ENCODE measurements around the gene RAPGEF4.
"Not testable (repeated sequence)": the region's sequence is repeated elsewhere in the genome, so short reads cannot be mapped to it uniquely, and the experiment has no call there.

RAPGEF4 gene

GRCh38 chr2:173091910-173092309 is 356.3 kb downstream of the RAPGEF4 start:
- H3K4me3 ChIP-seq (ENCODE audit: low read depth, low read length) = no peak overlapping the region
- no peak for DNase-seq (ENCODE audit: low read depth, low spot score)
- in situ Hi-C loops (cut with HindIII; ENCODE audit: low sequenced_read_pairs) = no loop called here
- TF ChIP-seq CTCF (IDR thresholded peaks at IDR 0.05; ENCODE audit: low read depth, low read length) = no peak

GRCh38 chr2:173092844-173093402 is 357.3 kb downstream of the RAPGEF4 start:
- TF ChIP-seq CTCF (IDR thresholded peaks at IDR 0.05; ENCODE audit: low read depth, low read length) = no peak

GRCh38 chr2:173093617-173094016 is 358.0 kb downstream of the RAPGEF4 start:
- H3K4me3 ChIP-seq (ENCODE audit: low read depth, low read length); DNase-seq (ENCODE audit: low read depth, low spot score); in situ Hi-C loops (cut with HindIII; ENCODE audit: low sequenced_read_pairs): not testable (repeated sequence)

More at GRCh38 chr2:173092844-173093402, 357.3 kb downstream of the RAPGEF4 start:
- in situ Hi-C loops (cut with HindIII; ENCODE audit: low sequenced_read_pairs) = no loop called here
- no peak overlapping the region for H3K4me3 ChIP-seq (ENCODE audit: low read depth, low read length)
- DNase-seq (ENCODE audit: low read depth, low spot score) = no peak

- in situ Hi-C loops (cut with HindIII; ENCODE audit: low sequenced_read_pairs) = no loop called here
- TF ChIP-seq CTCF (IDR thresholded peaks at IDR 0.05; ENCODE audit: low read depth, low read length) = no peak
- no peak for DNase-seq (ENCODE audit: low read depth, low spot score)
- H3K4me3 ChIP-seq (ENCODE audit: low read depth, low read length) = no peak overlapping the region
Observed at GRCh38 chr2:173094731-173095130, 359.1 kb downstream of the RAPGEF4 start.

GRCh38 chr2:173095356-173095755 is 359.7 kb downstream of the RAPGEF4 start:
- in situ Hi-C loops (cut with HindIII; ENCODE audit: low sequenced_read_pairs) = no loop called here
- TF ChIP-seq CTCF (IDR thresholded peaks at IDR 0.05; ENCODE audit: low read depth, low read length) = no peak
- DNase-seq (ENCODE audit: low read depth, low spot score) = no peak
- no peak overlapping the region for H3K4me3 ChIP-seq (ENCODE audit: low read depth, low read length)

GRCh38 chr2:173099271-173099670 is 363.6 kb downstream of the RAPGEF4 start:
- in situ Hi-C loops (cut with HindIII; ENCODE audit: low sequenced_read_pairs) = no loop called here
- no peak for DNase-seq (ENCODE audit: low read depth, low spot score)
- no peak for TF ChIP-seq CTCF (IDR thresholded peaks at IDR 0.05; ENCODE audit: low read depth, low read length)
- H3K4me3 ChIP-seq (ENCODE audit: low read depth, low read length) = no peak overlapping the region

- DNase-seq (ENCODE audit: low read depth, low spot score) = no peak
- no peak overlapping the region for H3K4me3 ChIP-seq (ENCODE audit: low read depth, low read length)
- in situ Hi-C loops (cut with HindIII; ENCODE audit: low sequenced_read_pairs) = no loop called here
- TF ChIP-seq CTCF (IDR thresholded peaks at IDR 0.05; ENCODE audit: low read depth, low read length) = no peak
Observed at GRCh38 chr2:173099804-173100203, 364.2 kb downstream of the RAPGEF4 start.
